ENCODE data around the gene COL25A1. TPM values are rescaled to one million over a fixed set of nuclear protein-coding genes. Genes with fewer than 3 reads are reported as not detected.

Gene COL25A1
- total RNA-seq = 14.1 TPM

DNA sequence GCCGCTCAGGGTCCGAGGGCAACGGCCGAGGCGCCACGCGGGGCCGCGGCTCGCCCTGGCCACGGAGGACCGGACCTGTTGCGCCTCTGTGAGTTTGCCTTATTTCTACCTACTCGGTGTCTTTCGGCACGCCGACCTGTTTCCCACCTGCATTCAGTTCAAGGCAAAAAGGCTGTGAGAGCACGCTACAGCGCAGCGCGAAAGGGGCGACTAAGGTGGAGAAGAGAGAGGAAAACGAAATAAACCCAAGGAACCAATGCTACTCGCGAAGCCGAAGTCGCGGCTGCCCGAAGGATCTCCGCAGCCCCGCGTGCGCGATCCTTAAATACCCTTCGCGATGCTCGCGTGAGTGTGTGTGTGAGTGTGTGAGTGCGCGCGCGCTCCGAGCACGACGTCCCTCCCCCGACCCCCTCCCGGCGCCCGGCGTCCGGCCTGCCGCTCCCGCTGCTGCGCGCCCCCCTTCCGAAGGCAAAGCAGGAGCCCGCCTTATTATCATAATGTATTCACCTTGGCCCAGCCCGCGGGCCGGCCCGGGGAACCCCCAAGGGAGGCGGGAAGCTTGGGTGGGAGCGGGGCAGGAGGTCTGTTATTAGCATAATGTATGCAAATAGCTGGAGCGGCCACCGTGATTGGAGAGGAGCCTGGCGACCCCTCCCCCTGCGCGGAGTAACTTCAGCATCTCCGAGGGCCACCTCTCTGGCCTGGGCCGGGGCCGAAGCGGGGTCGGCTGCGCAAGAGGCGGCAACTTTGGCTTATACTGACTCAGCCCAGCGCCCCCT lies at the start of gene COL25A1:
TSS of gene COL25A1 (minus strand) at position 298 of the 779 bp plus-strand sequence.
- peak; percentile 81 for DNase-seq

DNA sequence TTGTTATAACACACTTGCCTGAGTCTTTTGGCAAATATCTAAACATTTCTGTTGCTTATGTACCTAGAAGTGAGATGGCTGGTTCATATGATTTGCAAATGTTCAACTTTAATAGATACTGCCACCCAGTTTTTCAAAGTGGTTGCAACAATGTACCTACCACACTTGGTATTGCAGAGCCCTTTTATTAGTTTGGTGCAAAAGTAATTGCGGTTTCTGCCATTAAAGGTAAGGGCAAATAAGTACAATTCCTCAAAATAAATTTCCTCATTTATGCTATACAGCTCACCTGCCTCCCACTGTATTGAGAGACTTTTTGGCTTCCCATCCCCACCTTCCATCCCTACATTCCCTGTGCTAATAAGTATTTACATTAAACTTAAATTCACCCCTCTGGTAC lies 47.7 kb upstream of the COL25A1 start:
- no peak for DNase-seq

DNA sequence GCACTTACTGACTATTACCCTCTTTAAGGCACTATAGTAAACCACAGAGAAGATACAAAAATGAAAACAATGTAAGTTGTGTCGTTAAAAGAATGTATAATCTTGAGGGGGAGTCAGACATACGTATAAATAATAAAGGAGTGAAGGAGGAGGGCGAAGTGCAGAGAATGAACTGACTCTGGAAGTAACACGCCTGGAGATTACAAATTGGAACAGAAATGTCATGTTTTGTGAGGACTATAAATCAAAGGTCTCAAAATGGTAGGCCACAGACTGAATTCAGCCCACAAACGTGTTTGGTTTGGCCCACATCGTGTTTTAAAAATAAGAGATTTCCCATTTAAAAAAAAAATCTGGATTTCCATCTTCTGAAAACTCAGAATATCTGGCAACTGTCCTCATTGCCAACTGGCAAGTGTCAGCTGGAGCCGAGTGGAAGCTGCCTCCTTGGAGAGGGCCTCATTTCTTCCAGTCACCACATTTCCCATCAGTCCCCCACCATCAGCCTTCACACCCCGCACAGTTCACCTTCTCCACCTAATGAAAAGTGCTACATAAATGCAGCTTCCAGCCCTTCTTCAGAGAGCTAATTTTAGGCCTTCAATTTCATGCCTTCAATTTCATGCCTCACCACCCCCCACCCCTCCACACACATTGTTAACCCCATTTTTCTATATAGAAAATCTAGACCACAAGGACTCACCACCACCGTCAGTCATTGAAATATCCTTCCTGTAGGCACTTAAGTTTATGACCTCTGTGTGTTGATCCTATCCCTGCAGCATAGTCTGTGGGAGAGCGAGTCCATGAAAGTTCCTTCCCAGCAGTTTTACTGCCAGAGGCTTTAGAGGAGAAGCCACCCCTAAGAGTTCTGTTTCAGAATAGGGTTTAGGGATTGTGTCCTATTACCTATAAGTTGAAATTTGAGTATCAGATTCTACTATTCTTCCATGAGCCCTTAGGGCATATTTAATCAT lies 32.0 kb upstream of the COL25A1 start:
- DNase-seq = peak; percentile 9

DNA sequence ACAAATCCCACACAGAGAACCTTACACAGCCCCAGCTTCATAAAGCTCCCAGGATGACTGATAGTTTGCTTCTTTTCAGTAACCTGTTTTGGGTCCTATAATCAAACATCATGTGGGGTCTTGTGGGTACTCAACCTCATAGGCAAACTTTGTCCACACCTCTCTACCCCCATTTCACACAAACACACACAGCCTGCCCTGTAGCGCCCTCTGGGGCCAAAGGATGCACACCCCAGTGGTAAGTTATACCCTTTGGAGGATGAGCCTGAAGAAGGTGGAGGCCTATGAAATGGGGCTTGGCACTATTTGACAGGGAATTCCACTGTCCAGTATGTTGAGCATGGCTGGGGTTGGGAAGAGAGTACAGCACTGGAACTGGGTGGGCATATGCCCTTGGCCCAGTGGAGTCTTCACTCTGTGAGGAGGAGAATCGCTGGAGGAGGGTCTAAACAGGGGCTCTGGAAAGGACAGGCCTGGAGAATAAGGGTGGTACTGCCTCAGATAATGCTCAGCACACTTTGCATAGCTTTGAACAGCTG lies 30.5 kb upstream of the COL25A1 start:
- DNase-seq = no peak

DNA sequence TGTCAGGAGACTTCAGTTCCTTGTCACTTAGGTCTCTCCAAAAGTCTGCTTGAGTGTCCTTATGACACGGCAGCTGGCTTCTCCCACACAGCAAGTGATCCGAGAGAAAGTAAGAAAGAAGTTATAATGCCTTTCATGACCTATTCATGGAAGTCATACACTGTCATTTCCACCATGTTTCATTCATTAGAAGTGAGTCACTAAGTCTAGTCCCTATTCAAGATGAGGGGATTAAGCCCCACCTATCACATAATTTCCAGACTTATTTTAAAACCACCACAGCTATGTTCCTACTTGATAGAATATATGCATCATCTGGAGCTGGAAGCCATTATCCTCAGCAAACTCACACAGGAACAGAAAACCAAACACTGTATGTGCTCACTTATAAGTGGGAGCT lies 25.2 kb upstream of the COL25A1 start:
- DNase-seq = no peak

DNA sequence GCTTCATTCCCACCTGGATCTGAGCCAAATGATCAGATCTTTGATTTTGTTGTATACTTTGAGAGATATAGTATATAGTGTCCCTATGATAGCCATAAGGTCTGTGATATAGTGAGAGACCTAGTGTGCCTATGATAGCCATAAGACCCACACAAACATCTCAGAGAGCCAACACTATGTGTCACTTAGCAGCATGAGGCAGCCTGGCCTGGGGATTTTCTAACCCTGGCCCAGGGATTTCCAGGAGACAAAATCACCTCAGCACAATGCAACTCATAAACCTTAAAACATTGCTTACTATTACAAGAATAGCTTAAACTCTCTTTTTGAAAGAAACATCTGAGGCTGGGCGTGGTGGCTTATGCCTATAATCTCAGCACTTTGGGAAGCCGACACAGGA lies 23.2 kb upstream of the COL25A1 start:
- no peak for DNase-seq

DNA sequence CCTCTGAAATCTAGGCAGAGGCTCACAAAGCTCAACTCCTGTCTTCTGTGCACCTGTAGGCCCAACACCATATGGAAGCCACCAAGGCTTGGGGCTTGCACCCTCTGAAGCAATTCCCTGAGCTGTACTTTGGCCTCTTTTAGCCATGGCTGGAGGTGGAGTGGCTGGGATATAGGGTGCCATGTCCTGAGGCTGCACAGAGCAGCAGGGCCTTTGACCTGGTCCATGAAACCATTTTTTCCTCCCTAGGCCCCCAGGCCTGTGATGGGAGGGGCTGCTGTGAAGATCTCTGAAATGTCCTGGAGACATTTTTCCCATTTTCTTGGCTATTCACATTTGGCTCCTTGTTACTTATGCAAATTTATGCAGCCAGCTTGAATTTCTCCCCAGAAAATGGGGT lies 20.9 kb upstream of the COL25A1 start:
- no peak for DNase-seq

DNA sequence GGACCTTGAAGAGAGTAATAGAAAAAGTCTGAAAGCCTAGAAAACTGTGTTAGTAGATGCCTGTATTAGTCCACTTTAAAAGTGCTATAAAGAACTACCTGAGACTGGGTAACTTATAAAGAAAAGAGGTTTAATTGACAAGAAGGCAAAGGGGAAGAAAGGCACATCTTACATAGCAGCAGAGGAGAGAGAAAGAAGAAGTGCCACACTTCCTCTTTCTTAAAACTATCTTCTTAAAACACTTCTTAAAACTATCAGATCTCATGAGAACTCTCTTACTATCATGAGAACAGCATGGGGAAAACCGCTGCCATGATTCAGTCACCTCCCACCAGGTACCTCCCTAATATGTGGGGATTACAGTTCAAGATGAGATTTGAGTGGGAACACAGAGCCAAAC lies 18.8 kb upstream of the COL25A1 start:
- no peak for DNase-seq

DNA sequence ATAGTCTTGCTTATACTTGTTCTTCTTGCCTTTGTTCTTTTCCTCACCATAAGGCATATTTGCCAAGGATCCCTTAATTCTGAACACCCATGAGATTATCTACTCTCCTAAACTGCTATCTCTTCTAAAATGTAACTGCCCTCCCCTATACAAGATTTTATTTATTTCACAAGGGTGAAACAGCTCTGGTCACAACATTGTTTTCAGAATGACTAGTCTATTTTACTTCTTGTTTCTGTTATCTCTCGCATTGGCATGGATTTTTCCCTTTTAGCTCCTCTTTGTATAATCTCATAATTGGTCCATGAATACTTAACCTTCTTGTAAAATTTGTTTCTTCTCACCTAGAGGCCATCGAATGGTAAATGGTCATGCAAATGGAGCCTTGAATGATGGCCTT lies 17.2 kb upstream of the COL25A1 start:
- DNase-seq = no peak

DNA sequence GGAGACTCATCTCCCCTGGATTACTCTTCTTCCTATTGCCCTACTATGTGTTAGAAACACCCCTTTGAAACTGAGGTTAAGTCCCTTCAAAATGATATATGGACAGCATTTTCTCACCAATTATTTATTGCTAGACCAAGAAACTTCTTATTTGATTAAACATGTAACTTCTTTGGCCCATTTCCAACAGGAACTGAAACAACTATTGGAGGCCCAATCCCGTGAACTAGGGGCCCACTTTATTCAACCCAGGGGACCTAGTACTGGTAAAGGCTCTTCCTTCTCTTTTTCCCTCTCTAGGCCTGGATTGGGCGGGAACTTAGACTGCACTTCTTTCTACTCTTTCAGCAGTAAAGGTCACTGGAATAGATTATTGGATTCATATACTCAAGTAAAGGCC lies 16.7 kb upstream of the COL25A1 start:
- DNase-seq = no peak

DNA sequence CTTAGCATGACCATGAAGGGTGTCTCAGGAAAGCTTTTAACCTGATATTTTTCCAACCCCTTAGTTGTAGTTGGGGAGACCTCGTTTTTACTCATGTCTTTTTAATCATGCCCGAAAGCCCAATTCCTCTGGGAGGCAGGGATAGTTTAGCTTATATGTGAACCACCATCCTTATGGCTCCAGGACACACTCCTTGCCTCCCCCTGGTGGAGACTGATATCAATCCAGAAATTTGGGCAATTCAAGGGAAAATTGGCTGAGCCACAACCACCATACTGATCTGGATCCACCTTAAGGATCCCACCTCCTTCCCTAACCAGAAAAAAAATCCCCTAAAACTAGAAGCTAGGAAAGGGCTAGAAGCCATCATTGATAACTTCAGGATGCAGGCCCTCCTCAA lies 13.4 kb upstream of the COL25A1 start:
- no peak for DNase-seq

DNA sequence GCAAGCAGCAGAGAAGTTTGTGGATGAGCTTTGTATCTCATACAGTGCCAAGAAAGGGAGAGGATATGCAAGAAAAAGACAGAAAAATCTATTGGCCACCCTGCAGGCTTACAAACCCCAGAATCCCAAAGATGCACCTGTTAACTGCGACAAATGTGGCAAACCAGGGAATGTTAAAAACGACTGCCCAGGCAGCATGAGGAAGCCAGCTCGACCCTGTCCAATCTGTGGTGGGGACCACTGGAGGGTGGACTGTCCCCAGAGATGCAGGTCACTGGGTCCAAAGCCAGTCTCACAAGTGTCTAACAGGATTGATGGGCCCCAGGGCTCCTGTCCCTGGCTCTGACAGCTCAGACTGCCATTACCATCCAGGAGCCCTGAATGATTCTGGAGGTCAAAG lies 12.9 kb upstream of the COL25A1 start:
- no peak for DNase-seq

DNA sequence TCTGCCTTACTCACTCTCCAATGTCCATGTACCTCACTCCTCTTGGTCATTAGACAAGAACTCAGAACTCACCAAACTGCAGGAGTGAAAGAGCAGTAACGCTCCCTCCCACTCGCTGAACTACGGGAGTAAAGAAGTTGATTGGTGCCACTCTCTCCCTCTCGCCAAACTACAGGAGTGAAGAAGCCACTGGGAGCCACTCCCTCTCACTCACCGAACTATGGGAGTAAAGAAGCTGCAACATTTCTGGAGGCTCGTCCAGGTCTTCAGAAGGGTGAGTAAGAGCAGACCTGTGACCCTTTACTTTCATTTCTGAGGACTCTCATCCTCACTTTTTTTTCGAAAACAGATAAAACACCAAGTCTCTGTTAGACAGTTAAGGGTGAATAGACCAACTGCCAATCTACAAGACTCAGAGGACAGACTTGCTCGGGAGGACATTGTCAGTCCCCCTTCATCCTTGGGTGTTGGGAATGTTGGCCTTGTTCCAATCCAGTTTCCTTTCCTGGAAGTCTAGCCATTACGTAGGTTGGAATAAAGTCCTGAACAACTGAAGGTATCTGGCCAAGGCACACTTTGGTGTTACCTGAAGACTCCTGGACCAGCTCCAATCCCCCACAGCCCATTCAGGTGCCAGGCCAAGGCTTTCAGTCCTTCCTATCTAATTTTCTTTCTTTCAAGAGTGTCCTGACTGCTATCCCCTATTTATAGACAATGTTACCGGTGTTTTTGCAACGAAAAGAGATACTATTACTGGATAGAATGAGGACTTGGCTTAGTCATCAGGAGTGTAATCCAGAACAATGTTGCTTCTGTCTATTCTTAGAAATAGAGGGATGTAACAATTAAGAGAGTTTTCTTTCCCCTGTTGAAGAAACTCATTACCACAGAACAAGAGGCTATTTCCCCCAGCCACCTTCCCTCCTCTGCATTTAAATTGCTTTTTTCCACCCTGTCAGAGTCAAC lies 11.0 kb upstream of the COL25A1 start:
- no peak for DNase-seq

DNA sequence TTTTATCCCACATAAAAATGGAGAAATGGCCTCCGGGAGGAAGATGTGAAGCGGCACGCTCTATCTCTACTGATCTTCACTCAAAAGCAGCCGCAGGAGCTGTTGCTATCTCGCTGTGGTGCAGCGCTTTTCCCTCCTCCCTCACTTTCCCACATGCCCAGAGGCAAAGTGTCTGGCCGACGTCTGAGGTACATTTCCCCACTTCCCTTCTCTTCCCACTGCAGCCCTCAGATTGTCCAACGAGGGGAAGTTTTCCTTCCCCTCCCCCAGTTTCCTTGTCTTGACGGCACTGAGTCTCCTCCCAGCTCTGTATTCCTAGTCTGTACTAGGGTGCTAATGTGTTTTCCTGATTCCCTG lies 660 bp upstream of the COL25A1 start:
- peak; percentile 43 for DNase-seq

DNA sequence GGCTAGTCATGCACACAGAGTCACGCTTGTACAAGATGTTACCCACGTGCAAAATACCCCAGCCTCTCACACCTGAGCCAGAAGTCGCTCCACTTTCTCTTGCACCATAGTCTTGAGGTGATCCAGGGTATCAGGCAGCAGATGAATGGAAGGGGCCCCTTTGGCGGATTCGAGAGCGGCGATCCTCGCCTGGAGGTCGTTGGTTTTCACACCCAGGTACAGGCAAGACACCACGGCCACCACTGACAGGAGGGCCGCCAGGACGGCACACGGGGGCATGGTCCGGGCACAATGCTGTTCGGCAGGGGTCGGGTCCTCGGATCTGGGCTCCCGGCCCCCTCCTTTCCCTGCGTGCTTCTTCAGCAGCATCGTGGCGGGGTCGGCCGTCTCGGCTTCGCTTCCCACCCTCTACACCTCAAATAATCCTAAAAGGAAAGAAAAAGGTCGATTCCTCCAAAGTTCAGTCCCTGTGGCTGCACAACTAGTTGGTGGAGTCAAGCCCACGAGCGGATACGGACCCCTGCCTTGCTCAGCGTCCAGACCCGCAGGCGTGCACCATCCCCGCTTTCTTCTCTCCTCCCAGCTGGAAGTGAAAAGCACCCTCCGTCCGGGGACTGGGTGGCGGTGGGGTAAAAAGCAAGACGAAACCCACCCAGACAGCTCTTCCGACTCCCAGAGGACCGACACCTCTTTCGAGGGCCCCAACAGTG lies 652 bp downstream of the COL25A1 start:
- peak; percentile 26 for DNase-seq

DNA sequence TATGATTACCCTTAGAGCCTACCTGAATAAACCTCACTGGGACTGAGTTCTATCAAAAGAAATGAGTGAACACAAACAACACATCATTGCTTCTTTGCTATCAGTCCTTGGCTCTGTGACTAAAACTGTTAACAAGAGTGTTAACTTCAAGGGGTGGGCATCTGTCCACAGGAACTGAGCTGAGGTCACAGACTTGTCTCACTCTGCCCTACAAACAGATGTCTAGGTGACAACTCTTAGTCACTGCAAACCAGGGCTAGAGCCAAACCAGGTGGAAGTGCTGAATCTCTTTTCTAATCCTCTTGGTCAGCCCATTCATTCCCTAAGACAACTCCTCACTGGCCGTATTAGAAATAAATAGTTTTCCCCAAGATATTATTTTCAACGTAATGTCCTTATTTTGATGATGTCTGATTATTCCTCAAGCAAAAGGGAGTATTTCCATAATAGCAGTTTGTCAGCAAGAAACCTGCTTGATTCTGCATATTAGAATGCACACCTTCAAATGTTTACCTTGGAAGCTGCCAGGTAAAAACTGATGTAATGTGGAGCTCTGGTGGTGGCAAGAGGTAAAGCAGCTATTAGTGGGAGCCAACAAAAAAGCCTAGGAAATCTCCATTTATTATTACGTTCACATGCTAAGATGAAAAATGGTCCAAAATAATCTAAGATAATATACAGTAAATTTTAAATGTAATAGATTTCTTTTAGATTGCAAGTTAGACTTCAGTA lies 4.0 kb downstream of the COL25A1 start:
- DNase-seq = peak; percentile 27

DNA sequence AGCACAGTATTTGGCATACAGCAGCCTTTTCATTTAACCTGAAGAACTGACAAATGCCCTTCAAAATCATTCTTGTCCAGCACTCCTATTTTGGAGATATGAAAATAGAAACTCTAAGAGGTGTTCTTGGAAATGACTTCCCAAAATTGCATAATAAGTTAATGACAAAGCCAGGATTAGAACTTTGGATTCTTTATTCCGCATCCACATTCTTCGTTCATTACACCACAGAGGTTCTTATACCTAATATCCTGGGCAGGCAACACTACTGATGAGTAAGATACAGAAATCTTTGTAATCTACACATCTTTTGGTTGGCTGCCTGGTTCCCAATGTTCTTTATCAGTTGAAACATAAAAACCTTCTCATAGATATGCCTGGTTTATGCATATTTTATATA lies 5.9 kb downstream of the COL25A1 start:
- no peak for DNase-seq

DNA sequence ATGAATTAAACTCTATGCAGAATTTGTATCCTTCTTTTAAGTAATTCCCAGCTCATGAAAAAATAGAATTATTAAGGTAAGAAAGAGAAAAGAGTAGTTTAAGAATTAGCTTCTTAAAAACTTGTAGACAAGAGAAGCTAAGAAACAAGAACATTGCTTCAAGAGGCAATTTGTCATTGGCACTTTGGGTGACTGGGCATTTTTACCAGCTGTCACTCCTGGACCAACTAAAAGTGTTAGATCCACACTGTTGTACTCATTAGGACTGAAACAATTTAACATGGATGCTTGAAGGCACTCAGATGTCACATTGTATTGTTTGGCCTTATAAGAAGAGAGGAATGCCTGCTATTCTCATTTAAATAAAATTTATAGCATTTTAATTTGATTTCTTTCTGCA lies 7.4 kb downstream of the COL25A1 start:
- DNase-seq = no peak

DNA sequence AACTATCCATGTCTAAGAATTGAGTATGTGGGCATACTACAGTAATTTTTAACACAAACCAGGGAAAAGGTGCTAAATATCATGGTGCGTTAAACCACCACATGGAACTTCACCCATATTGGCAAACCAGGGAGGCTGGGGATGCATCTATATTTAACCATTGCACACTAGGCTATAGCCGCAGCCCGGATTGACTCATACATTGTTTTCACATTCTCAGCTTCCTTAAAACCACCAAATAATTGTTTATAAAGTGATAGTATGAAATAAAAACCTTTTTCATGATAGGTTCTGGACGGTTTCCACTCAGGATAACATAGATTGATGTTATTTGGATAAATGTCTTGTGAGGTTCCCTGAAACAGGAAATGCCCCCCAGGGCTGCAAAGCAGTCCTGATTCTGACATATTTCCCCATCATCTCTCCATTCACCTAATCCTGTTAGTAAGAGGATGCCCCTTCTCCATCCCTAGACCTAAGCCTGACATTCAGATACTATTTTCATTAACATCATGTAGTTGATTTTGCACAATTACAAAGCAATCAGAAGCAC lies 7.9 kb downstream of the COL25A1 start:
- no peak for DNase-seq

DNA sequence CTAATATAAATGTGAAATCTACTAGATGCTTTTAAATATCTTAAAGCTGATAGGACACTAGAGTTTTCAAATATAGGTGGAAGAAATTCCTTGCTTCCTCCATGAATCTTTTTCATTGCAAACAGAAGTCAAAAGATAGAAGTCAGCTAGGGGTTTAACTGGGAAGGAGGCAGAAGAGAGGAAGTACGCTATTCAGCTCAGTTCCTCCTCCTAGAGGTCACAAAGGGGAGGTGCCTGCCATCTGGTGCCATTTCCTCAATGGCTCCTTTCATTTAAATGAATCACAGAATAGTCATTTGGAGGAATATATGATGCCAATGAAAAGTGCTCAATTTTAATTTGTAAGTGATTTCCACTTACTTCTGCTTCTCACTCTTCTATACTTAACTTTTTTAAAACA lies 8.5 kb downstream of the COL25A1 start:
- no peak for DNase-seq

Measured in tongue (tissue), 2 donors.